Right renal cortex interstitium (tissue), 3 donors: ENCODE measurements around the gene PXN. TPM values are rescaled to one million over a fixed set of nuclear protein-coding genes. Genes with fewer than 3 reads are reported as not detected.
"Not testable (repeated sequence)": the region's sequence is repeated elsewhere in the genome, so short reads cannot be mapped to it uniquely, and the experiment has no call there.

Experiments
- DNase-seq, 3 donors: peaks; one replicate each; pipeline ENCODE4 v3.0.0-alpha.2; 2013; ENCODE audit warnings: low read depth in 3 of 3, low spot score in 2 of 3
- polyA plus RNA-seq, 3 donors: library from polyadenylated mRNA; unstranded; fragments of 120-200 nt; gene quantifications; one replicate each; pipeline ENCODE4 v1.2.1, GENCODE V29; 2013; ENCODE audit not compliant: insufficient read length in 3 of 3

Gene PXN
- polyA plus RNA-seq, 3 donors: 52.8 to 58.9 (median 56.8) TPM

DNA sequence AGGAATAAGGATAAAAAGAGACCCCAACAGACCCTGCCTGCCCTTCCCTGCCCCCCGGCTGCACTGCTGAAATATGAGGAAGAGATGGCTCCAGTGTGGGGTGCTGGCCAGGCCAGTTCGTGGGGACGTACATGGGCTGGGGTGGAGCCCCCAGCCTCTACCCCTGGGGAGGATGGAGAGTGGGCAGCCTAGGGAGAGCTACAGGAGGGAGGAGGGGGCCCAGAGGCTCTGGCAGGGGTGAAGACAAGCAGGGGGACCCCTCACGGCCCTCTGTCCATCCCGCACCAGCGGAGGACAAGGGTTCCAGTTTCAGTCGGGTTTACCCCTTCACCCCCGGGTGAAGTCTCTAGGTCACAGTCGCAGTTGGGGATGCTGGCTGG lies 53.6 kb downstream of the PXN start:
- no peak for DNase-seq

DNA sequence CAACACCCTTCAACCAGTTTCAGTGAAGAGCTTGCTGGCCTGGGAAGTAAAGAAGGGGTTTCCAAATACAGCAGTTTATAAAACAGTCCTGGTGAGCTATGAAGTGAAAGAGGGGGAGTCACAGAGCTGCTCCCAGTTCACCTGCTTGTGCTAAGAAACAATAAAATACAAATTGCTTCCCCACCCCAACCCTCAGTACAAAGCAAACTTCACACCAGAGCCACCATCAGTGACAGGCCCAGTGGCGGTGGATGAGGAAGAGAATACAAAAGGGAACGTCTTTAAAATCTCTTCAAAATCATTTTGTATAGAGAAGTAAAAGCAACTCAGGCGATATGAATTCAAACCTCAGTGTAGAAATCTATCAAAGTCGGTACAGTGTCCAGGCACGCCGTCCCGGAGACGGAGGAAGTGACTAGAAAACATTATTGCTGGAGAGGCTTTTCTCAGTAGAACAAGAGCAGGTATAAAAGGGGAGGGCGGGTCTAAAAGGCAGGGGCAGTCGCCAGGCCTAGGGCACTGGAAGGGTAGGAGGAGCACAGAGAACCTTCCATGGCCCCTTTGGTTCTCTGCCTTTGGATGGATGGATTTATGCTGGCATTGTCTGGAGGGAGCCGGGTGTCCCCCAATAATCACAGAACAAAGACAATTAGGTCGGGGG lies 54.2 kb downstream of the PXN start:
- DNase-seq: no peak

DNA sequence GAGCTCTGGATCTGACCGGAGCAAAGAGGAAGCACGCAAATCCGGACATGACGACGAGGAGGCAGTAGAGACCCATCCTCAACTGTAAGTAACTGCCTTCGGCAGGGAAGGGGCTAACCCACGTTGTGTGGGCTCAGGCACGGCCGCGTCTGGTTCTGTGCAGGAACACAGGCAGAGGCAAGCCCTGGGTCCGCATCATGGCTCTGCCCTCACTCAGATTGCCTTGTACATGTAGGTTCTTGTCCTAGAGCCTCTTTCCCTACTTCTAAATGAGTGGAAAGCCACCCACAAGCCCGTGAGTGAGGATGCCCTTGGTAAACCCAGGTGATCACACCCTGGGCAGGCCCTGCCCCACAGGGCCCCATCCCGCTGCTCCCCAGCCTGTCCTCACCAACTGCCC lies 55.7 kb downstream of the PXN start:
- DNase-seq: no peak

- DNase-seq: no peak
These were observed 58.3 kb downstream of the PXN start for GRCh38 chr12:120207227-120207626.

- not testable (repeated sequence) for DNase-seq
These were observed 58.7 kb downstream of the PXN start for GRCh38 chr12:120206781-120207180.

DNA sequence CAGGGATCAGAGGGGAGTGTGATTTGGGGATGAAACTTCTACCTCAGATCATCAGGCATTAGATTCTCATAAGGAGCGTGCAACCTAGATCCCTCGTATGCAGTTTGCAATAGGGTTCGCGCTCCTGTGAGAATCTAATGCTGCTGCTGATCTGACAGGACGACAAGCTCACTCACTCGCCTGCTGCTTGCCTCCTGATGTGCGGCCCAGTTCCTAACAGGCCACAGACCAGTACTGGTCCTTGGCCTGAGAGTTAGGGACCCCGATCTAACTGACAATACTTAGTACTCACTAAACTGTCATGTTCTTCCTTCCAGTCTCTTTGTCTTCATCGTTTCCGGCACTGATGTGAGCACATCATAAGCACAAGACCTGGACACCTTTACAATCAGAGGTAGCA lies 59.3 kb downstream of the PXN start:
- DNase-seq: no peak

DNA sequence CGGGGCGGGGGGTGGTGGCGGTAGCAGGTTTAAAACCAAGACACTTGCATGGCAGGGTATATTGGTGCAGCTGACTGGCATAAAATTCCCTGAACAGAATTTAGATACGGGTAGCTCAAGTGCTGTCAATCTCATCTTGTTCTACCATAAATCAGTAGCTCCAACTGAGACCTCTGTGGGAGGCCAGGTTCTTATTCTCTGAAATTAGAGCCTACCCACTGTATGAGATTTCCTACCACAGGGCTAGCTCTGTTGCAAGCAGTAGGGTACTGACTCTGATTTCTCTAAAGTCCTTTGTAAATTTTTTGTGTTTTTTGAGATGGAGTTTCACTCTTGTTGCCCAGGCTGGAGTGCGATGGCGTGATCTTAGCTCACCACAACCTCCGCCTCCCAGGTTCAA lies 61.4 kb downstream of the PXN start:
- no peak for DNase-seq

GRCh38 chr12:120200364-120200800 lies 65.1 kb downstream of the PXN start:
- no peak for DNase-seq

- no peak for DNase-seq
These were observed 65.8 kb downstream of the PXN start for GRCh38 chr12:120199595-120200306.

GRCh38 chr12:120199025-120199424 lies 66.5 kb downstream of the PXN start:
- no peak for DNase-seq

GRCh38 chr12:120197542-120197887 lies 68.0 kb downstream of the PXN start:
- DNase-seq: no peak

GRCh38 chr12:120196817-120197541 lies 68.6 kb downstream of the PXN start:
- not testable (repeated sequence) for DNase-seq

DNA sequence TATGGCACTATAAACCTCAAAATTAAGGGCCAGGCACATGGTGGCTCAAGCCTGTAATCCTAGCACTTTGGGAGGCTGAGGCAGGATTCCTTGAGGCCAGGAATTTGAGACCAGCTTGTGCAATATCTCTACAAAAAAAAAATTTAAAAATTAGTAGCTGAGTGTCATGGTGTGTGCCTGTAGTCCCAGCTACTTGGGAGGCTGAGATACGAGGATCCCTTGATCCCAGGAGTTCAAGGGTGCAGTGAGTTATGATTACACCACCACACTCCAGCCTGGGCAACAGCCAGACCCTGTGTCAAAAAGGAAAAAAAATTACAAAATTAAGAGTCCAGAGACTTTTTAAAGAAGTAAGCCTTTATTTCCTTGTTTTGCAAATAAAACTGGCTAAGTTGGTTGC lies 69.2 kb downstream of the PXN start:
- no peak for DNase-seq

- peak; percentile 38 to 63 (median 56) for DNase-seq
These were observed 70.8 kb downstream of the PXN start, which contains the start of gene GCN1 for GRCh38 chr12:120194534-120195395. GCN1 (minus strand) TSS chr12:120194715; CDS start chr12:120194697, 18 bp downstream.

GRCh38 chr12:120194226-120194533 lies 71.3 kb downstream of the PXN start:
- no peak for DNase-seq

DNA sequence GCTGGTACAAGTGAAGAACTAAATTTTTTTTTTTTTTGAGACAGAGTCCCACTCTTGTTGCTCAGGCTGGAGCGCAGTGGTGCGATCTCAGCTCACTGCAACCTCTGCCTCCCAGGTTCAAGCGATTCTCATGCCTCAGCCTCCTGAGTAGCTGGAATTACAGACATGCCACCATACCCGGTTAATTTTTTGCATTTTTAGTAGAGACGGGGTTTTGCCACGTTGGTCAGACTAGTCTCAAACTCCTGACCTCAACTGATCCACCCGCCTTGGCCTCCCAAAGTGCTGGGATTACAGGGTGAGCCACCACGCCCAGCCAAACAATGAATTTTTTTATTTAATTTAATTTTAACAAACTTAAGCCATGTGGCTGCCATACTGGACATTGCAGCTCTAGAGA lies 72.2 kb downstream of the PXN start:
- not testable (repeated sequence) for DNase-seq

GRCh38 chr12:120190985-120191480 lies 74.5 kb downstream of the PXN start:
- DNase-seq: no peak

DNA sequence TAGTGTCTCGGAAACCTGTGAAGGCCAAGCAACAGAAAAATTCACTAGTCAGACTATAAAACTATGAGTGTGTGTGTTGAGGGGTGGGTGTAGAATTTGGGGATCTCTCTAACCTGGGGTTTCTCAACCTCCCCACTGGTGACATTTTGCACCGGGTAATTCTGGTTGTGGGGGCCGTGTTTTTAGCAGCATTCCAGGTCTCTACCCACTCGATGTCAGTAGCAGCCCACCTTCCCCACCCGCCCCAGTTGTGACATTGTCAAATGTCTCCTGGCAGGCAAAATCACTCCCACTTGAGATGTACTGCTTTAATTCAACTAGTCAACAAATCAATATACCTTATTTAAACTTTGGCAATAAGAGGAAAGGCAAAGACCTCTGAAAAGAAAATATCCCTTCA lies 75.1 kb downstream of the PXN start:
- DNase-seq: no peak

GRCh38 chr12:120186654-120187053 lies 78.9 kb downstream of the PXN start:
- DNase-seq: no peak

GRCh38 chr12:120183211-120183631 lies 82.3 kb downstream of the PXN start:
- no peak for DNase-seq
